ENCODE results near the gene RMP24.

The RMP24 gene

DNA sequence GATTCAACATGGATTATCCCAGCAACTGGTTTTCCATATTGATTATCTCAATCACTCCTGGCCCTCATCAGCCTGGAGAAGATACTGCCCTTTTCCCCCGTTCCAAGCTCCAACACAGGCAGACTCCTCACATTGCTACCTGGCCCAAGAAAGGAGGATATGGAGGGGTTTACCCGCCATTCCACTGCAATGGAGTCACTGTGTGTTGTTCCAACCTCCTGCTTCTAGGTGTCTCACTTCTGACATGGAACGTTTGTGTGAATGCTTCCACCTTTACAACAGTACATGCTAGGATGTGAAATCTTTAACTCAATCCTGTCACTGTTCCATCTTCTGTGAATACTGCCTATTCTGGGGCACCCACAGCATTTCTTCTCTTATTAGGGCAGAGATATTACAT, 36.7 kb downstream of the RMP24 start:
- TF ChIP-seq CSRNP3 (CRISPR knock-in tag; IDR thresholded peaks at IDR 0.05) (no peak), POU6F1 (CRISPR knock-in tag; IDR thresholded peaks at IDR 0.05; ENCODE audit: borderline replicate concordance, low read depth) (no peak), CSDC2 (CRISPR knock-in tag; IDR thresholded peaks at IDR 0.05) (no peak), ZNF70 (CRISPR knock-in tag; IDR thresholded peaks at IDR 0.05) (no peak), PPARA (CRISPR knock-in tag; IDR thresholded peaks at IDR 0.05; ENCODE audit: borderline replicate concordance) (no peak), TOX (CRISPR knock-in tag; IDR thresholded peaks at IDR 0.05; ENCODE audit: borderline replicate concordance) (no peak), ZFP30 (CRISPR knock-in tag; IDR thresholded peaks at IDR 0.05) (no peak), ESRRG (CRISPR knock-in tag; IDR thresholded peaks at IDR 0.05) (no peak), BACH2 (CRISPR knock-in tag; IDR thresholded peaks at IDR 0.05; ENCODE audit: borderline replicate concordance) (no peak), SNAI2 (CRISPR knock-in tag; IDR thresholded peaks at IDR 0.05) (no peak), ARNTL (CRISPR knock-in tag; IDR thresholded peaks at IDR 0.05; ENCODE audit: borderline replicate concordance, low read depth) (no peak), ISL1 (CRISPR knock-in tag; IDR thresholded peaks at IDR 0.05) (no peak), TCF4 (CRISPR knock-in tag; IDR thresholded peaks at IDR 0.05; ENCODE audit: borderline replicate concordance) (no peak), GLIS3 (CRISPR knock-in tag; IDR thresholded peaks at IDR 0.05) (no peak), ZFP3 (CRISPR knock-in tag; IDR thresholded peaks at IDR 0.05) (no peak), ZNF565 (CRISPR knock-in tag; conservative IDR thresholded peaks at IDR 0.05; ENCODE audit: low read depth) (no peak)
- TF ChIP-seq, protein P1, sequence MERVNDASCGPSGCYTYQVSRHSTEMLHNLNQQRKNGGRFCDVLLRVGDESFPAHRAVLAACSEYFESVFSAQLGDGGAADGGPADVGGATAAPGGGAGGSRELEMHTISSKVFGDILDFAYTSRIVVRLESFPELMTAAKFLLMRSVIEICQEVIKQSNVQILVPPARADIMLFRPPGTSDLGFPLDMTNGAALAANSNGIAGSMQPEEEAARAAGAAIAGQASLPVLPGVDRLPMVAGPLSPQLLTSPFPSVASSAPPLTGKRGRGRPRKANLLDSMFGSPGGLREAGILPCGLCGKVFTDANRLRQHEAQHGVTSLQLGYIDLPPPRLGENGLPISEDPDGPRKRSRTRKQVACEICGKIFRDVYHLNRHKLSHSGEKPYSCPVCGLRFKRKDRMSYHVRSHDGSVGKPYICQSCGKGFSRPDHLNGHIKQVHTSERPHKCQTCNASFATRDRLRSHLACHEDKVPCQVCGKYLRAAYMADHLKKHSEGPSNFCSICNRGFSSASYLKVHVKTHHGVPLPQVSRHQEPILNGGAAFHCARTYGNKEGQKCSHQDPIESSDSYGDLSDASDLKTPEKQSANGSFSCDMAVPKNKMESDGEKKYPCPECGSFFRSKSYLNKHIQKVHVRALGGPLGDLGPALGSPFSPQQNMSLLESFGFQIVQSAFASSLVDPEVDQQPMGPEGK (CRISPR knock-in tag; IDR thresholded peaks at IDR 0.05; ENCODE audit: borderline replicate concordance): no peak
- TF ChIP-seq, protein P2, sequence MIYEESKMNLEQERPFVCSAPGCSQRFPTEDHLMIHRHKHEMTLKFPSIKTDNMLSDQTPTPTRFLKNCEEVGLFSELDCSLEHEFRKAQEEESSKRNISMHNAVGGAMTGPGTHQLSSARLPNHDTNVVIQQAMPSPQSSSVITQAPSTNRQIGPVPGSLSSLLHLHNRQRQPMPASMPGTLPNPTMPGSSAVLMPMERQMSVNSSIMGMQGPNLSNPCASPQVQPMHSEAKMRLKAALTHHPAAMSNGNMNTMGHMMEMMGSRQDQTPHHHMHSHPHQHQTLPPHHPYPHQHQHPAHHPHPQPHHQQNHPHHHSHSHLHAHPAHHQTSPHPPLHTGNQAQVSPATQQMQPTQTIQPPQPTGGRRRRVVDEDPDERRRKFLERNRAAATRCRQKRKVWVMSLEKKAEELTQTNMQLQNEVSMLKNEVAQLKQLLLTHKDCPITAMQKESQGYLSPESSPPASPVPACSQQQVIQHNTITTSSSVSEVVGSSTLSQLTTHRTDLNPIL (CRISPR knock-in tag; IDR thresholded peaks at IDR 0.05; ENCODE audit: low read depth): no peak
- TF ChIP-seq, protein P3, sequence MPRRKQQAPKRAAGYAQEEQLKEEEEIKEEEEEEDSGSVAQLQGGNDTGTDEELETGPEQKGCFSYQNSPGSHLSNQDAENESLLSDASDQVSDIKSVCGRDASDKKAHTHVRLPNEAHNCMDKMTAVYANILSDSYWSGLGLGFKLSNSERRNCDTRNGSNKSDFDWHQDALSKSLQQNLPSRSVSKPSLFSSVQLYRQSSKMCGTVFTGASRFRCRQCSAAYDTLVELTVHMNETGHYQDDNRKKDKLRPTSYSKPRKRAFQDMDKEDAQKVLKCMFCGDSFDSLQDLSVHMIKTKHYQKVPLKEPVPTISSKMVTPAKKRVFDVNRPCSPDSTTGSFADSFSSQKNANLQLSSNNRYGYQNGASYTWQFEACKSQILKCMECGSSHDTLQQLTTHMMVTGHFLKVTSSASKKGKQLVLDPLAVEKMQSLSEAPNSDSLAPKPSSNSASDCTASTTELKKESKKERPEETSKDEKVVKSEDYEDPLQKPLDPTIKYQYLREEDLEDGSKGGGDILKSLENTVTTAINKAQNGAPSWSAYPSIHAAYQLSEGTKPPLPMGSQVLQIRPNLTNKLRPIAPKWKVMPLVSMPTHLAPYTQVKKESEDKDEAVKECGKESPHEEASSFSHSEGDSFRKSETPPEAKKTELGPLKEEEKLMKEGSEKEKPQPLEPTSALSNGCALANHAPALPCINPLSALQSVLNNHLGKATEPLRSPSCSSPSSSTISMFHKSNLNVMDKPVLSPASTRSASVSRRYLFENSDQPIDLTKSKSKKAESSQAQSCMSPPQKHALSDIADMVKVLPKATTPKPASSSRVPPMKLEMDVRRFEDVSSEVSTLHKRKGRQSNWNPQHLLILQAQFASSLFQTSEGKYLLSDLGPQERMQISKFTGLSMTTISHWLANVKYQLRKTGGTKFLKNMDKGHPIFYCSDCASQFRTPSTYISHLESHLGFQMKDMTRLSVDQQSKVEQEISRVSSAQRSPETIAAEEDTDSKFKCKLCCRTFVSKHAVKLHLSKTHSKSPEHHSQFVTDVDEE (CRISPR knock-in tag; IDR thresholded peaks at IDR 0.05): no peak
- ATAC-seq: no peak

DNA sequence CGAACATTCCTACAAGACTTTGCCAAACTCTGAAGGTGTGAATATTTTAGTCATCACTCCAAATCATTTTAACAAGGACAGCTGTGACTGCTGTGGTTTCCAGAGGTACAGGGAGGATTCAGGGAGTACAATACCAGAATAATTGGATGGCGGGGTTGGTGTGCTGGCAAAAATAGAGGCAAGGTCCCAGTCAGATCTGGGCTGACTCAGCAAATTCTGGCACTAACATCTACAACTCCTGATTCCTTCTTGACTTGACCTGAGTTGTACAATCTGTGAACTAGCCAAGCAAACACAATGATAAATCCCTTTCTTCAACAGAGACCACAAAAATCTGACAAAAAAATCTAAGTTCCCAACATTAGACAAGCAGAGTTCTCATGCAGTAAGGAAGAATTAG, 40.4 kb downstream of the RMP24 start:
- no peak for ATAC-seq
- TF ChIP-seq ZFP30 (CRISPR knock-in tag; IDR thresholded peaks at IDR 0.05) (no peak), ZNF8 (CRISPR knock-in tag; IDR thresholded peaks at IDR 0.05) (no peak)

DNA sequence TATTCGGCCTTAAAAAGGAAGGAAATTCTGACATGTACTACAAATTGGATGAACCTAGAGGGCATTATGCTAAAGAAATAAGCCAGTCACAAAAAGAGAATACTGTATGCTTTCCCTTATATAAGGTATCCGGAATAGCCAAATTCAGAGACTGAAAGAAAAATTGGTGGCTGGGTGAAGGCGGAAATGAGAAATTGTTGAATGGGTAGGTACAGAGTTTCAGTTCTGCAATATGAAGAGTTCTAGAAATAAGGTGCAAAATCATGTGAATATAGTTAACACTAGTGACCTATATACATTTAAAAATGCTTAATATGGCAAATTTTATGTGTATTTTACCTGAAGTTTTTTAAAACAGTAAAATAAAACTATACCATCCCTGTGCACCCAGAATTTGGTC, 43.1 kb downstream of the RMP24 start:
- no peak for ATAC-seq
- TF ChIP-seq, protein P1 (CRISPR knock-in tag; IDR thresholded peaks at IDR 0.05; ENCODE audit: borderline replicate concordance): no peak
- no peak for TF ChIP-seq ZFP3 (CRISPR knock-in tag; IDR thresholded peaks at IDR 0.05)
- no peak for TF ChIP-seq GLIS3 (CRISPR knock-in tag; IDR thresholded peaks at IDR 0.05)
- TF ChIP-seq CSDC2 (CRISPR knock-in tag; IDR thresholded peaks at IDR 0.05): no peak
- TF ChIP-seq PPARA (CRISPR knock-in tag; IDR thresholded peaks at IDR 0.05; ENCODE audit: borderline replicate concordance): no peak
- TF ChIP-seq ZC3H10 (CRISPR knock-in tag; IDR thresholded peaks at IDR 0.05): no peak
- TF ChIP-seq ESRRG (CRISPR knock-in tag; IDR thresholded peaks at IDR 0.05): no peak
- no peak for TF ChIP-seq ZNF70 (CRISPR knock-in tag; IDR thresholded peaks at IDR 0.05)
- TF ChIP-seq POU6F1 (CRISPR knock-in tag; IDR thresholded peaks at IDR 0.05; ENCODE audit: borderline replicate concordance, low read depth): no peak
- no peak for TF ChIP-seq SNAI2 (CRISPR knock-in tag; IDR thresholded peaks at IDR 0.05)
- TF ChIP-seq, protein P3 (CRISPR knock-in tag; IDR thresholded peaks at IDR 0.05): no peak
- no peak for TF ChIP-seq ISL1 (CRISPR knock-in tag; IDR thresholded peaks at IDR 0.05)
- TF ChIP-seq TCF4 (CRISPR knock-in tag; IDR thresholded peaks at IDR 0.05; ENCODE audit: borderline replicate concordance): no peak
